HepG2 (cell line): ENCODE data around the gene GRHPR. TPM values are rescaled to one million over a fixed set of nuclear protein-coding genes. Genes with fewer than 3 reads are reported as not detected.
A peak's percentile ranks its signal among the peaks of the same experiment; 100 is the strongest.

Source experiments
- ARHGAP35 ChIP-seq: sonication (generic); formaldehyde crosslinking; IDR thresholded peaks from 2 replicates; pipeline ENCODE4 v1.9.0; 2022; ENCODE audit warnings: mild to moderate bottlenecking, inconsistent platforms, moderate library complexity, missing genetic modification reagents, borderline replicate concordance
- DNMT1 ChIP-seq: sonication (generic); formaldehyde crosslinking; IDR thresholded peaks from 2 replicates; pipeline ENCODE4 v1.5.1; 2020; ENCODE audit warnings: mild to moderate bottlenecking, missing genetic modification reagents
- FOSL1 ChIP-seq: sonication (generic); formaldehyde crosslinking; IDR thresholded peaks from 2 replicates; pipeline ENCODE4 v1.9.0; 2021; ENCODE audit warnings: missing genetic modification reagents, borderline replicate concordance
- GTF3A ChIP-seq: sonication (generic); formaldehyde crosslinking; conservative IDR thresholded peaks from 2 replicates; pipeline ENCODE4 v1.4.0; 2020; ENCODE audit warnings: mild to moderate bottlenecking, missing genetic modification reagents
- HOXA3 ChIP-seq: sonication (generic); formaldehyde crosslinking; IDR thresholded peaks from 2 replicates; pipeline ENCODE4 v1.5.0; 2020; ENCODE audit warnings: missing genetic modification reagents
- MAFG ChIP-seq: sonication (generic); formaldehyde crosslinking; IDR thresholded peaks from 2 replicates; pipeline ENCODE4 v1.5.1; 2020; ENCODE audit warnings: mild to moderate bottlenecking, missing genetic modification reagents
- MIER3 ChIP-seq: IDR thresholded peaks from 2 replicates; pipeline ENCODE4 v1.6.1; 2016; ENCODE audit warnings: missing compliant biosample characterization, borderline replicate concordance
- MXI1 ChIP-seq: IDR thresholded peaks from 3 replicates; pipeline ENCODE4 v1.6.1; 2012; ENCODE audit warnings: low read depth, low read length, inconsistent platforms, borderline replicate concordance
- NFKBIZ ChIP-seq: IDR thresholded peaks from 2 replicates; pipeline ENCODE4 v1.6.1; 2018; ENCODE audit warnings: missing genetic modification reagents, missing compliant biosample characterization
- RXRA ChIP-seq: sonication (generic); formaldehyde crosslinking; IDR thresholded peaks from 2 replicates; pipeline ENCODE4 v1.5.1; 2020; ENCODE audit warnings: missing genetic modification reagents
- TBL1XR1 ChIP-seq: fragments of 150-350 bp; IDR thresholded peaks from 2 replicates; pipeline ENCODE4 v1.6.1; 2014; ENCODE audit warnings: borderline replicate concordance, low read length; ENCODE audit not compliant: partially characterized antibody
- TCF12 ChIP-seq, 2 experiments: fragments of 450-650 bp in 1 of 2; sonication (generic) in 1 of 2; formaldehyde crosslinking in 1 of 2; IDR thresholded peaks; 2 replicates each; pipeline versions ENCODE4 v1.6.1 to v1.8.0; 2017 to 2022; ENCODE audit warnings: antibody characterized with exemption in 1 of 2, mild to moderate bottlenecking in 1 of 2, missing genetic modification reagents in 1 of 2, moderate library complexity in 1 of 2
- ZNF260 ChIP-seq: sonication (generic); formaldehyde crosslinking; IDR thresholded peaks from 2 replicates; pipeline ENCODE4 v1.4.0; 2020; ENCODE audit warnings: missing genetic modification reagents, low read depth, mild to moderate bottlenecking, borderline replicate concordance
- ZNF296 ChIP-seq: sonication (generic); formaldehyde crosslinking; conservative IDR thresholded peaks from 2 replicates; pipeline ENCODE4 v1.5.0; 2020; ENCODE audit warnings: mild to moderate bottlenecking, missing genetic modification reagents
- ZNF34 ChIP-seq: sonication (generic); formaldehyde crosslinking; IDR thresholded peaks from 2 replicates; pipeline ENCODE4 v1.4.0; 2020; ENCODE audit warnings: mild to moderate bottlenecking, missing genetic modification reagents, borderline replicate concordance
- ZNF460 ChIP-seq: sonication (generic); formaldehyde crosslinking; IDR thresholded peaks from 2 replicates; pipeline ENCODE4 v1.5.1; 2020; ENCODE audit warnings: missing genetic modification reagents, mild to moderate bottlenecking, borderline replicate concordance
- ZNF543 ChIP-seq: sonication (generic); formaldehyde crosslinking; IDR thresholded peaks from 2 replicates; pipeline ENCODE4 v1.4.0; 2020; ENCODE audit warnings: mild to moderate bottlenecking, missing genetic modification reagents
- ZNF572 ChIP-seq: sonication (generic); formaldehyde crosslinking; IDR thresholded peaks from 2 replicates; pipeline ENCODE4 v1.5.1; 2020; ENCODE audit warnings: mild to moderate bottlenecking, missing genetic modification reagents
- ZNF652 ChIP-seq: IDR thresholded peaks from 2 replicates; pipeline ENCODE4 v1.6.1; 2016; ENCODE audit warnings: low read depth, borderline replicate concordance
- ZNF709 ChIP-seq: sonication (generic); formaldehyde crosslinking; IDR thresholded peaks from 2 replicates; pipeline ENCODE4 v1.5.0; 2020; ENCODE audit warnings: mild to moderate bottlenecking, missing genetic modification reagents
- ZNF747 ChIP-seq: sonication (generic); formaldehyde crosslinking; IDR thresholded peaks from 2 replicates; pipeline ENCODE4 v1.8.1; 2023; ENCODE audit warnings: missing genetic modification reagents, mild to moderate bottlenecking, borderline replicate concordance
- ZSCAN9 ChIP-seq: IDR thresholded peaks from 2 replicates; pipeline ENCODE4 v1.6.1; 2016; ENCODE audit warnings: borderline replicate concordance
- polyA plus RNA-seq, 8 experiments: library from polyadenylated mRNA; depleted of rRNA in 3 of 8; stranded (reverse) in 7 of 8; unstranded in 1 of 8; fragments of >200 nt; fragmentation: Illumina TruSeq in 4 of 8; extraction: Trizol in 4 of 8; gene quantifications; 2 replicates each; pipeline versions ENCODE4 v1.2.1 to v1.2.3, GENCODE V29; 2011 to 2016; ENCODE audit warnings: low read depth in 4 of 8, missing spikeins in 1 of 8, mixed read lengths in 1 of 8; ENCODE audit not compliant: insufficient read depth in 1 of 8
- total RNA-seq, 5 experiments: library from RNA; depleted of rRNA; stranded (reverse); fragments of >200 nt; fragmentation: Illumina TruSeq; extraction: Trizol; gene quantifications; 2 replicates each; pipeline ENCODE4 v1.2.3, GENCODE V29; 2016; ENCODE audit warnings: low read depth in 1 of 5
- TF ChIP-seq, protein P1 (sequence below): sonication (generic); formaldehyde crosslinking; IDR thresholded peaks from 2 replicates; pipeline ENCODE4 v1.4.0; 2020; ENCODE audit warnings: missing genetic modification reagents
- TF ChIP-seq, protein P2 (sequence below): sonication (generic); formaldehyde crosslinking; IDR thresholded peaks from 2 replicates; pipeline ENCODE4 v1.4.0; 2020; ENCODE audit warnings: mild to moderate bottlenecking, missing genetic modification reagents
- TF ChIP-seq, protein P3 (sequence below): IDR thresholded peaks from 2 replicates; pipeline ENCODE4 v1.6.1; 2012; ENCODE audit warnings: low read depth, low read length, improper control_type of control experiment
- TF ChIP-seq, protein P4 (sequence below): sonication (generic); formaldehyde crosslinking; IDR thresholded peaks from 2 replicates; pipeline ENCODE4 v1.4.0; 2020; ENCODE audit warnings: missing genetic modification reagents

Gene GRHPR
- total and polyA plus RNA-seq, 2 of the 13 experiments (the other 11 are each of a cell fraction or from before 2014, with no cell fraction given) = 113 to 115 TPM

DNA sequence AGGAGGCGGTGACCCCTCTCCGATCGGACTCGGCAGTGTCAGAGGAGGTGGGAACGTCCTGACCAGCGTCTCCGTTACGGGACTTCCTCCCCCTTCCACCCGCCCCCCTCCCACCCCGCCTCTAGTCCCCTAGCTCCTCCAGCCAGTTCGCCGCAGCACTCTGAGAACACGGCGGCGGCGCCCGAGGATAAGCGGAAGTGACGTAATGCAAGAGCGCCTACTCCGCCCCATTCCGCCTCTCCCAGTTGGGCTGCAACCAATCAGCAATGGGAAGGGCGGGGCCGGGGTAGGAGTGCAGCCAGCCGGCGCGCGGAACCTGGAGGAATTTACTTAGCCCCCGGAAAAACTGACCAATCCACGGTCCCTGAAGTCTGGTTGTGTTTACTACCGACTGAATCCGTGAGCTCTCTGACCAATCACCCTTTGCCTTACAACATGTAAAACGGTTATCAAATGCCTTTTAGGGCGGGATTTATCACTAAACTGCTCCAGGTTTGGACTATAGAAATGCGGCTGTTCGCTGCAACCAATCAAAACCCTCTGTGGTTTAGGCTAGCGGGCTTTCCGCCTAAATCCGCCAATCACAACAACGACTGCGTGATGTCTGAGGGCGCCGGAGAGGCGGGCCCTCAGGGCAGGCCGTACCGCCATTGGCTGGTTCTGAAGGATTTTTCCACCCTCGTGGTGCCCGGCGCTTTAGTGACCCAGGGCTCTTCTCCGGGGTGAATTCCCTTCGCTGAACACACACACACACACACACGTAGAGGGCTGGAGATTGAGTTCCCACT, 42.9 kb downstream of the GRHPR start, which contains the start of gene ZBTB5 (continued):
- TF ChIP-seq GTF3A = no peak
- TF ChIP-seq, protein P1, sequence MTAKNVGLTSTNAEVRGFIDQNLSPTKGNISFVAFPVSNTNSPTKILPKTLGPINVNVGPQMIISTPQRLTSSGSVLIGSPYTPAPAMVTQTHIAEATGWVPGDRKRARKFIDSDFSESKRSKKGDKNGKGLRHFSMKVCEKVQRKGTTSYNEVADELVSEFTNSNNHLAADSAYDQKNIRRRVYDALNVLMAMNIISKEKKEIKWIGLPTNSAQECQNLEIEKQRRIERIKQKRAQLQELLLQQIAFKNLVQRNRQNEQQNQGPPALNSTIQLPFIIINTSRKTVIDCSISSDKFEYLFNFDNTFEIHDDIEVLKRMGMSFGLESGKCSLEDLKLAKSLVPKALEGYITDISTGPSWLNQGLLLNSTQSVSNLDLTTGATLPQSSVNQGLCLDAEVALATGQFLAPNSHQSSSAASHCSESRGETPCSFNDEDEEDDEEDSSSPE = peak; percentile 74
- TF ChIP-seq, protein P2, sequence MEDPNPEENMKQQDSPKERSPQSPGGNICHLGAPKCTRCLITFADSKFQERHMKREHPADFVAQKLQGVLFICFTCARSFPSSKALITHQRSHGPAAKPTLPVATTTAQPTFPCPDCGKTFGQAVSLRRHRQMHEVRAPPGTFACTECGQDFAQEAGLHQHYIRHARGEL (CRISPR knock-in tag) = no peak
- no peak for TF ChIP-seq TCF12 (IDR thresholded peaks at IDR 0.05)
- no peak for TF ChIP-seq TCF12 (CRISPR knock-in tag; IDR thresholded peaks at IDR 0.05)
- TF ChIP-seq ARHGAP35 = no peak
- TF ChIP-seq ZNF652 (CRISPR knock-in tag) = no peak
- TF ChIP-seq MXI1 = peak; percentile 75; the same call in 2 of the 3 replicates
- TF ChIP-seq, protein P3, sequence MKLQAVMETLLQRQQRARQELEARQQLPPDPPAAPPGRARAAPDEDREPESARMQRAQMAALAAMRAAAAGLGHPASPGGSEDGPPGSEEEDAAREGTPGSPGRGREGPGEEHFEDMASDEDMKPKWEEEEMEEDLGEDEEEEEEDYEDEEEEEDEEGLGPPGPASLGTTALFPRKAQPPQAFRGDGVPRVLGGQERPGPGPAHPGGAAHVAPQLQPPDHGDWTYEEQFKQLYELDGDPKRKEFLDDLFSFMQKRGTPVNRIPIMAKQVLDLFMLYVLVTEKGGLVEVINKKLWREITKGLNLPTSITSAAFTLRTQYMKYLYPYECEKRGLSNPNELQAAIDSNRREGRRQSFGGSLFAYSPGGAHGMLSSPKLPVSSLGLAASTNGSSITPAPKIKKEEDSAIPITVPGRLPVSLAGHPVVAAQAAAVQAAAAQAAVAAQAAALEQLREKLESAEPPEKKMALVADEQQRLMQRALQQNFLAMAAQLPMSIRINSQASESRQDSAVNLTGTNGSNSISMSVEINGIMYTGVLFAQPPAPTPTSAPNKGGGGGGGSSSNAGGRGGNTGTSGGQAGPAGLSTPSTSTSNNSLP = peak; percentile 49; the same call in 1 of the 2 replicates
- no peak for TF ChIP-seq TBL1XR1
- no peak for TF ChIP-seq NFKBIZ
- TF ChIP-seq ZNF260 (CRISPR knock-in tag) = no peak
- TF ChIP-seq FOSL1 (CRISPR knock-in tag) = no peak
- TF ChIP-seq ZNF296 (CRISPR knock-in tag) = no peak
- TF ChIP-seq, protein P4, sequence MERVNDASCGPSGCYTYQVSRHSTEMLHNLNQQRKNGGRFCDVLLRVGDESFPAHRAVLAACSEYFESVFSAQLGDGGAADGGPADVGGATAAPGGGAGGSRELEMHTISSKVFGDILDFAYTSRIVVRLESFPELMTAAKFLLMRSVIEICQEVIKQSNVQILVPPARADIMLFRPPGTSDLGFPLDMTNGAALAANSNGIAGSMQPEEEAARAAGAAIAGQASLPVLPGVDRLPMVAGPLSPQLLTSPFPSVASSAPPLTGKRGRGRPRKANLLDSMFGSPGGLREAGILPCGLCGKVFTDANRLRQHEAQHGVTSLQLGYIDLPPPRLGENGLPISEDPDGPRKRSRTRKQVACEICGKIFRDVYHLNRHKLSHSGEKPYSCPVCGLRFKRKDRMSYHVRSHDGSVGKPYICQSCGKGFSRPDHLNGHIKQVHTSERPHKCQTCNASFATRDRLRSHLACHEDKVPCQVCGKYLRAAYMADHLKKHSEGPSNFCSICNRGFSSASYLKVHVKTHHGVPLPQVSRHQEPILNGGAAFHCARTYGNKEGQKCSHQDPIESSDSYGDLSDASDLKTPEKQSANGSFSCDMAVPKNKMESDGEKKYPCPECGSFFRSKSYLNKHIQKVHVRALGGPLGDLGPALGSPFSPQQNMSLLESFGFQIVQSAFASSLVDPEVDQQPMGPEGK (CRISPR knock-in tag) = peak; percentile 3; the same call in 1 of the 2 replicates
- no peak for TF ChIP-seq ZNF460 (CRISPR knock-in tag)
- TF ChIP-seq ZNF543 = no peak
- no peak; the same call in 1 of the 2 replicates for TF ChIP-seq ZSCAN9 (CRISPR knock-in tag)
- no peak for TF ChIP-seq ZNF572 (CRISPR knock-in tag)
- TF ChIP-seq MAFG (CRISPR knock-in tag) = no peak
- TF ChIP-seq ZNF709 (CRISPR knock-in tag) = no peak
- TF ChIP-seq ZNF34 (CRISPR knock-in tag) = no peak
- no peak for TF ChIP-seq RXRA (CRISPR knock-in tag)
- no peak for TF ChIP-seq DNMT1 (CRISPR knock-in tag)
- TF ChIP-seq ZNF747 (CRISPR knock-in tag) = no peak
- peak; percentile 29; the same call in 1 of the 2 replicates for TF ChIP-seq HOXA3
- no peak for TF ChIP-seq MIER3 (CRISPR knock-in tag)
